B cell (primary cell): ENCODE data around the gene AGTPBP1. TPM values are rescaled to one million over a fixed set of nuclear protein-coding genes. Genes with fewer than 3 reads are reported as not detected.

Source experiments
- ATAC-seq: fragments of 200-7000 bp; cut with Tn5 transposase; one replicate; pipeline ENCODE4 v1.10.0; 2021; ENCODE audit warnings: low read depth, mild to moderate bottlenecking, moderate number of reproducible peaks, moderate library complexity
- CTCF ChIA-PET: fragments of 350-600 bp; sonication (Branson Sonifier 250); formaldehyde crosslinking; loops from one replicate; lab custom pipeline; 2021; ENCODE audit warnings: antibody characterized with exemption, inconsistent platforms; lab: Charles Lee
- POLR2A ChIA-PET: fragments of 350-600 bp; sonication (Branson Sonifier 250); formaldehyde crosslinking; loops from one replicate; lab custom pipeline; 2021; ENCODE audit warnings: antibody characterized with exemption; lab: Charles Lee
- DNase-seq: peaks from one replicate; pipeline ENCODE4 v3.0.0; 2013
- H2AFZ ChIP-seq: 2 replicates; pipeline ENCODE4 v1.6.1; 2012; ENCODE audit warnings: mild to moderate bottlenecking, low read depth, low read length; ENCODE audit not compliant: insufficient read depth, poor library complexity, severe bottlenecking
- H3K27ac ChIP-seq, 2 donors: 1 replicate in 1 of 2; 2 replicates in 1 of 2; pipeline ENCODE4 v1.5.1; 2012 to 2013; ENCODE audit warnings: low read length in 2 of 2, mild to moderate bottlenecking in 2 of 2, moderate library complexity in 1 of 2
- H3K27me3 ChIP-seq, 4 experiments: fragments of 200-600 bp in 1 of 4; sonication (generic) in 1 of 4; replicated peaks in 1 of 4; 1 replicate in 2 of 4; 2 replicates in 2 of 4; pipeline versions ENCODE4 v1.6.1 to v1.7.0; 2013 to 2016; ENCODE audit warnings: low read length in 3 of 4, mild to moderate bottlenecking in 2 of 4, mixed read lengths in 1 of 4, moderate library complexity in 1 of 4; ENCODE audit not compliant: insufficient read depth in 4 of 4, control insufficient read depth in 3 of 4; ENCODE audit errors: control extremely low read depth in 1 of 4
- H3K36me3 ChIP-seq, 2 experiments: replicated peaks in 1 of 2; 1 replicate in 1 of 2; 2 replicates in 1 of 2; pipeline versions ENCODE4 v1.6.1 to v1.7.1; 2013; ENCODE audit warnings: low read length in 1 of 2; ENCODE audit not compliant: insufficient read depth in 2 of 2, control insufficient read depth in 1 of 2; ENCODE audit errors: control extremely low read depth in 1 of 2, extremely low read depth in 1 of 2
- H3K4me1 ChIP-seq, 2 donors: fragments of 200-600 bp in 1 of 2; sonication (generic) in 1 of 2; 1 replicate in 1 of 2; 2 replicates in 1 of 2; pipeline versions ENCODE4 v1.5.1 to v1.6.1; 2013 to 2017; ENCODE audit warnings: low read length in 2 of 2; ENCODE audit not compliant: control insufficient read depth in 2 of 2, insufficient read depth in 2 of 2
- H3K4me2 ChIP-seq: replicated peaks from 2 replicates; pipeline ENCODE3; 2012; ENCODE audit warnings: mild to moderate bottlenecking, low read depth, low read length; ENCODE audit not compliant: poor library complexity, severe bottlenecking
- H3K4me3 ChIP-seq, 5 experiments: fragments of 200-600 bp in 1 of 5; sonication (generic) in 1 of 5; 1 replicate in 3 of 5; 2 replicates in 2 of 5; pipeline versions ENCODE4 v1.5.1 to v1.7.0; 2011 to 2016; ENCODE audit warnings: low read length in 4 of 5, mild to moderate bottlenecking in 4 of 5, low read depth in 2 of 5, control low read depth in 1 of 5, moderate library complexity in 1 of 5; ENCODE audit not compliant: insufficient read depth in 1 of 5; ENCODE audit errors: control extremely low read depth in 1 of 5, extremely low read depth in 1 of 5
- H3K79me2 ChIP-seq: fragments of 200-600 bp; sonication (generic); one replicate; pipeline ENCODE4 v1.6.0; 2016; ENCODE audit warnings: low read length; ENCODE audit not compliant: control insufficient read depth, insufficient read depth
- H3K9ac ChIP-seq: fragments of 200-600 bp; sonication (generic); 2 replicates; pipeline ENCODE4 v1.6.1; 2017; ENCODE audit warnings: mild to moderate bottlenecking, low read length, moderate library complexity
- H3K9me3 ChIP-seq, 3 donors: one replicate each; pipeline versions ENCODE4 v1.6.1 to v1.7.1; 2013; ENCODE audit warnings: low read length in 2 of 3; ENCODE audit not compliant: control insufficient read depth in 2 of 3, insufficient read depth in 1 of 3; ENCODE audit errors: control extremely low read depth in 1 of 3
- H4K20me1 ChIP-seq: 2 replicates; pipeline ENCODE4 v1.6.0; 2012; ENCODE audit warnings: mild to moderate bottlenecking, low read length; ENCODE audit not compliant: insufficient read depth, control insufficient read depth, poor library complexity, severe bottlenecking
- H3K27ac Mint-ChIP-seq: one replicate; pipeline ENCODE4 v1.8.0; 2021; ENCODE audit warnings: mixed read lengths
- H3K27me3 Mint-ChIP-seq: one replicate; pipeline ENCODE4 v1.8.0; 2021; ENCODE audit warnings: mixed read lengths
- H3K4me1 Mint-ChIP-seq: one replicate; pipeline ENCODE4 v1.8.0; 2021; ENCODE audit warnings: mixed read lengths
- H3K4me3 Mint-ChIP-seq: one replicate; pipeline ENCODE4 v1.8.0; 2021; ENCODE audit warnings: mixed read lengths
- H3K9me3 Mint-ChIP-seq: one replicate; pipeline ENCODE4 v1.8.0; 2022; ENCODE audit warnings: mixed read lengths; ENCODE audit not compliant: insufficient read depth
- EZH2 ChIP-seq: IDR thresholded peaks from 2 replicates; pipeline ENCODE4 v1.6.1; 2012; ENCODE audit warnings: borderline replicate concordance, low read depth, mild to moderate bottlenecking, moderate library complexity, low read length; ENCODE audit not compliant: insufficient read depth, poor library complexity, severe bottlenecking
- WGBS: methylation state at CpG from one replicate; pipeline ENCODE4 v1.1.5; 2013; ENCODE audit warnings: missing lambda C conversion rate; ENCODE audit not compliant: insufficient coverage; 5-methylcytosine and 5-hydroxymethylcytosine counted together
- intact Hi-C: fragments of 100-400 bp; cut with micrococcal nuclease; formaldehyde crosslinking; loops from one replicate; pipeline ENCODE4 v1.10.0; 2022
- polyA plus RNA-seq: library from polyadenylated mRNA; depleted of rRNA; stranded (reverse); fragments of >200 nt; gene quantifications from 2 replicates; pipeline ENCODE4 v1.2.3, GENCODE V29; 2012
- total RNA-seq, 2 donors: library from RNA; stranded (reverse); fragments of 120-200 nt in 1 of 2; gene quantifications; 1 replicate in 1 of 2; 2 replicates in 1 of 2; pipeline versions ENCODE4 v1.2.3 to v1.2.4, GENCODE V29; 2013 to 2022
- TF ChIP-seq, protein P1 (sequence below): fragments of 200-600 bp; IDR thresholded peaks from one replicate; pipeline ENCODE4 v1.8.0; 2022; ENCODE audit warnings: antibody characterized with exemption, mild to moderate bottlenecking

AGTPBP1 gene
- total and polyA plus RNA-seq, 2 donors (not counting 1 experiment from before 2014, with no cell fraction given), result 7.5 to 33.1 TPM

DNA sequence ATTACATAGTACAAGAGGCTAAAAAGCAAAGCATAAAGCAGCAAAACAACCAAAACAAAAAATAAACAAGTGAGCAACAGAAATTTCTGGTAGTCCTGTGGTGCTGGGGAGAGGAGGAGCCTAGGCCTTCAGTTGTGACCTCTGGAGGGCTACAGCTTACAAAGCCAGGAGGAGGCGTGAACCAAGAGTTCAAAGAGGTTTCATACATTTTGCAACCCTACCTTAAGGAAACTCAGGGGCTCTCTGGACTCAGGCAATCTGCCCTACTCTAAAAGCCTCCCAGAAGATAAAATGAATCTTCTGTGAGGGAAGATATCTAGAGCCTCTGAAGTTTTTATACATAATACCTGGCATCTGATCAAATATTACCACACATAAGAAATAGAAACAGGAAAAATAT is 187.4 kb downstream of the AGTPBP1 start:
- Mint-ChIP-seq H3K9me3 (no peaks in the 10 kb centered on the region), H3K4me1 (no peaks in the 10 kb centered on the region), H3K27me3 (no peaks in the 10 kb centered on the region), H3K4me3 (no peak overlapping the region), H3K27ac (no peak overlapping the region)
- Histone ChIP-seq H3K9ac (no peak overlapping the region), H3K27ac (no peak overlapping the region), H3K4me2 (no peak overlapping the region), H3K4me1 (no peaks in the 10 kb centered on the region), H3K27me3 (no peaks in the 10 kb centered on the region), H2AFZ (no peak overlapping the region), H3K4me3 (no peak overlapping the region), H4K20me1 (no peaks in the 10 kb centered on the region), H3K9me3 (no peaks in the 10 kb centered on the region), H3K79me2 (no peaks in the 10 kb centered on the region), H3K36me3 (peaks cover 0 to 2% of the 10 kb centered on the region in 2 experiments)
- TF ChIP-seq EZH2, result no peak
- TF ChIP-seq, protein P1, sequence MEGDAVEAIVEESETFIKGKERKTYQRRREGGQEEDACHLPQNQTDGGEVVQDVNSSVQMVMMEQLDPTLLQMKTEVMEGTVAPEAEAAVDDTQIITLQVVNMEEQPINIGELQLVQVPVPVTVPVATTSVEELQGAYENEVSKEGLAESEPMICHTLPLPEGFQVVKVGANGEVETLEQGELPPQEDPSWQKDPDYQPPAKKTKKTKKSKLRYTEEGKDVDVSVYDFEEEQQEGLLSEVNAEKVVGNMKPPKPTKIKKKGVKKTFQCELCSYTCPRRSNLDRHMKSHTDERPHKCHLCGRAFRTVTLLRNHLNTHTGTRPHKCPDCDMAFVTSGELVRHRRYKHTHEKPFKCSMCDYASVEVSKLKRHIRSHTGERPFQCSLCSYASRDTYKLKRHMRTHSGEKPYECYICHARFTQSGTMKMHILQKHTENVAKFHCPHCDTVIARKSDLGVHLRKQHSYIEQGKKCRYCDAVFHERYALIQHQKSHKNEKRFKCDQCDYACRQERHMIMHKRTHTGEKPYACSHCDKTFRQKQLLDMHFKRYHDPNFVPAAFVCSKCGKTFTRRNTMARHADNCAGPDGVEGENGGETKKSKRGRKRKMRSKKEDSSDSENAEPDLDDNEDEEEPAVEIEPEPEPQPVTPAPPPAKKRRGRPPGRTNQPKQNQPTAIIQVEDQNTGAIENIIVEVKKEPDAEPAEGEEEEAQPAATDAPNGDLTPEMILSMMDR, result no peak
- POLR2A ChIA-PET, result no interaction called here
- ATAC-seq, result no peak
- DNase-seq, result no peak
- CTCF ChIA-PET, result no interaction called here
- WGBS, result no CpG with 5 or more reads among the region's 1 CpG
- intact Hi-C loops, result no loop called here

DNA sequence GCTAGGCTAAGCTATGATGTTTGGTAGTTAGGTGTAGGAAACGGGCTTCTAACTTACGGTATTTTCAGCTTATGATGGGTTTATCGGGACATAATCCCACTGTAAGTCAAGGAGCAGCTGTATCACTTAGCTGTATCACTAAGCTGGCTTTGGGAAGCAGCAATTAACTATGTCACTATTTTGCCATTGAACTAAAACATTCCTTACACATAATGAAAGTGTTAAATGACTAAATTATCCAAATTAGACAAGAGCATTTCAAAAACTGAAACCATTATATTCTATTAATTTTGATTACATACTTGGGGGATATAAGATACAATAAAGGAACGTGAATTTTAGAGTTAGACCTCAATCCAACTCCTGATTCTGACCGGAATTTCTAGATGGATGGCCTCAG is 188.3 kb downstream of the AGTPBP1 start:
- H3K4me1 Mint-ChIP-seq, result no peaks in the 10 kb centered on the region
- no peaks in the 10 kb centered on the region for H3K9me3 Mint-ChIP-seq
- Histone ChIP-seq H3K36me3 (peaks cover 0 to 2% of the 10 kb centered on the region in 2 experiments), H3K79me2 (no peaks in the 10 kb centered on the region), H3K4me1 (no peaks in the 10 kb centered on the region), H2AFZ (no peak overlapping the region), H3K4me3 (no peak overlapping the region), H3K9ac (no peak overlapping the region), H3K27ac (no peak overlapping the region), H3K27me3 (no peaks in the 10 kb centered on the region), H3K9me3 (no peaks in the 10 kb centered on the region), H3K4me2 (no peak overlapping the region), H4K20me1 (no peaks in the 10 kb centered on the region)
- no peak overlapping the region for H3K27ac Mint-ChIP-seq
- ATAC-seq, result no peak
- intact Hi-C loops, result no loop called here
- no peak overlapping the region for H3K4me3 Mint-ChIP-seq
- ChIA-PET CTCF (no interaction called here), POLR2A (no interaction called here)
- no peaks in the 10 kb centered on the region for H3K27me3 Mint-ChIP-seq
- no peak for TF ChIP-seq EZH2
- TF ChIP-seq, protein P1, result no peak
- no peak for DNase-seq
- 71% methylated on average over 1 of the region's 5 CpGs for WGBS
